Neutrophil (primary cell): Measurements from ENCODE around the gene CPLANE1.
"Not testable (repeated sequence)": the region's sequence is repeated elsewhere in the genome, so short reads cannot be mapped to it uniquely, and the experiment has no call there.

Experiments used
- H3K27ac ChIP-seq: fragments of 200-600 bp; sonication (generic); 2 replicates; pipeline ENCODE4 v1.5.1; 2016; ENCODE audit warnings: mild to moderate bottlenecking, moderate library complexity
- H3K27me3 ChIP-seq: fragments of 200-600 bp; sonication (generic); 2 replicates; pipeline ENCODE4 v1.6.0; 2016; ENCODE audit warnings: mild to moderate bottlenecking
- H3K36me3 ChIP-seq: fragments of 200-600 bp; sonication (generic); 2 replicates; pipeline ENCODE4 v1.5.1; 2017
- H3K4me1 ChIP-seq, 2 experiments: fragments of 200-600 bp in 1 of 2; sonication (generic) in 1 of 2; 1 replicate in 1 of 2; 2 replicates in 1 of 2; pipeline versions ENCODE4 v1.5.1 to v1.6.1; 2013 to 2016; ENCODE audit warnings: low read depth in 1 of 2, low read length in 1 of 2, mild to moderate bottlenecking in 1 of 2, moderate library complexity in 1 of 2; ENCODE audit not compliant: control insufficient read depth in 1 of 2, insufficient read depth in 1 of 2
- H3K4me3 ChIP-seq, 2 experiments: fragments of 200-600 bp in 1 of 2; sonication (generic) in 1 of 2; 1 replicate in 1 of 2; 2 replicates in 1 of 2; pipeline ENCODE4 v1.5.1; 2013 to 2016; ENCODE audit warnings: low read depth in 1 of 2, low read length in 1 of 2, mild to moderate bottlenecking in 1 of 2, moderate library complexity in 1 of 2
- H3K9me3 ChIP-seq: fragments of 200-600 bp; sonication (generic); 2 replicates; pipeline ENCODE4 v1.5.1; 2016
- CTCF ChIP-seq: fragments of 200-600 bp; sonication (generic); IDR thresholded peaks from 2 replicates; pipeline ENCODE4 v1.5.1; 2016; ENCODE audit warnings: antibody characterized with exemption

Gene CPLANE1

GRCh38 chr5:37110135-37110534, 139.0 kb downstream of the CPLANE1 start:
- Histone ChIP-seq H3K27me3 (no peaks in the 10 kb centered on the region), H3K27ac (no peak overlapping the region), H3K4me1 (peaks cover 0 to 14% of the 10 kb centered on the region in 2 experiments), H3K4me3 (no peak overlapping the region), H3K9me3 (no peaks in the 10 kb centered on the region), H3K36me3 (no peaks in the 10 kb centered on the region)
- TF ChIP-seq CTCF: no peak

GRCh38 chr5:37109338-37109737, 139.8 kb downstream of the CPLANE1 start:
- Histone ChIP-seq H3K4me1 (peaks cover 0 to 14% of the 10 kb centered on the region in 2 experiments), H3K27ac (no peak overlapping the region), H3K27me3 (no peaks in the 10 kb centered on the region), H3K4me3 (no peak overlapping the region), H3K36me3 (no peaks in the 10 kb centered on the region), H3K9me3 (no peaks in the 10 kb centered on the region)
- no peak for TF ChIP-seq CTCF

- H3K4me1 ChIP-seq: no peaks in the 10 kb centered on the region
- no peaks in the 10 kb centered on the region for H3K9me3 ChIP-seq
- no peaks in the 10 kb centered on the region for H3K27me3 ChIP-seq
- no peak overlapping the region for H3K27ac ChIP-seq
- H3K36me3 ChIP-seq: no peaks in the 10 kb centered on the region
- no peak for TF ChIP-seq CTCF
- no peak overlapping the region for H3K4me3 ChIP-seq
Observed at GRCh38 chr5:37103302-37103701, 145.9 kb downstream of the CPLANE1 start.

GRCh38 chr5:37099267-37099666, 149.9 kb downstream of the CPLANE1 start:
- not testable (repeated sequence) for H3K27ac ChIP-seq, H3K27me3 ChIP-seq, H3K4me3 ChIP-seq, H3K36me3 ChIP-seq, H3K9me3 ChIP-seq, H3K4me1 ChIP-seq

GRCh38 chr5:37093795-37094194, 155.4 kb downstream of the CPLANE1 start:
- not testable (repeated sequence) for H3K9me3 ChIP-seq, H3K27ac ChIP-seq, H3K27me3 ChIP-seq, H3K36me3 ChIP-seq, H3K4me1 ChIP-seq, H3K4me3 ChIP-seq

- H3K4me1 ChIP-seq: no peaks in the 10 kb centered on the region
- no peak overlapping the region for H3K27ac ChIP-seq
- H3K9me3 ChIP-seq: no peaks in the 10 kb centered on the region
- no peaks in the 10 kb centered on the region for H3K27me3 ChIP-seq
- no peak for TF ChIP-seq CTCF
- H3K36me3 ChIP-seq: no peaks in the 10 kb centered on the region
- no peak overlapping the region for H3K4me3 ChIP-seq
Observed at GRCh38 chr5:37090781-37091180, 158.4 kb downstream of the CPLANE1 start.

- Histone ChIP-seq H3K27me3 (no peaks in the 10 kb centered on the region), H3K27ac (no peak overlapping the region), H3K9me3 (no peaks in the 10 kb centered on the region), H3K36me3 (no peaks in the 10 kb centered on the region), H3K4me3 (no peak overlapping the region), H3K4me1 (no peaks in the 10 kb centered on the region)
- no peak for TF ChIP-seq CTCF
Observed at GRCh38 chr5:37090123-37090726, 159.0 kb downstream of the CPLANE1 start.
